Gastrocnemius medialis (tissue), 4 donors: ENCODE measurements around the gene MLPH.
A peak's percentile ranks its signal among the peaks of the same experiment; 100 is the strongest.

Experiments
- POLR2A ChIP-seq, 2 donors: fragments of 450-650 bp; IDR thresholded peaks; one replicate each; pipeline ENCODE4 v1.6.1; 2017; ENCODE audit warnings: antibody characterized with exemption in 2 of 2, mild to moderate bottlenecking in 2 of 2, moderate library complexity in 2 of 2
- TF ChIP-seq, protein P1 (sequence below), 5 experiments: fragments of 450-650 bp in 3 of 5; fragments of 200-600 bp in 2 of 5; sonication (generic) in 2 of 5; IDR thresholded peaks in 4 of 5; conservative IDR thresholded peaks in 1 of 5; 1 replicate in 4 of 5; 2 replicates in 1 of 5; pipeline ENCODE4 v1.5.1; 2016 to 2019; ENCODE audit warnings: antibody characterized with exemption in 5 of 5, mild to moderate bottlenecking in 3 of 5, moderate library complexity in 3 of 5

- TF ChIP-seq, protein P1, sequence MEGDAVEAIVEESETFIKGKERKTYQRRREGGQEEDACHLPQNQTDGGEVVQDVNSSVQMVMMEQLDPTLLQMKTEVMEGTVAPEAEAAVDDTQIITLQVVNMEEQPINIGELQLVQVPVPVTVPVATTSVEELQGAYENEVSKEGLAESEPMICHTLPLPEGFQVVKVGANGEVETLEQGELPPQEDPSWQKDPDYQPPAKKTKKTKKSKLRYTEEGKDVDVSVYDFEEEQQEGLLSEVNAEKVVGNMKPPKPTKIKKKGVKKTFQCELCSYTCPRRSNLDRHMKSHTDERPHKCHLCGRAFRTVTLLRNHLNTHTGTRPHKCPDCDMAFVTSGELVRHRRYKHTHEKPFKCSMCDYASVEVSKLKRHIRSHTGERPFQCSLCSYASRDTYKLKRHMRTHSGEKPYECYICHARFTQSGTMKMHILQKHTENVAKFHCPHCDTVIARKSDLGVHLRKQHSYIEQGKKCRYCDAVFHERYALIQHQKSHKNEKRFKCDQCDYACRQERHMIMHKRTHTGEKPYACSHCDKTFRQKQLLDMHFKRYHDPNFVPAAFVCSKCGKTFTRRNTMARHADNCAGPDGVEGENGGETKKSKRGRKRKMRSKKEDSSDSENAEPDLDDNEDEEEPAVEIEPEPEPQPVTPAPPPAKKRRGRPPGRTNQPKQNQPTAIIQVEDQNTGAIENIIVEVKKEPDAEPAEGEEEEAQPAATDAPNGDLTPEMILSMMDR (IDR thresholded peaks at IDR 0.05 in 4 of 5, conservative IDR thresholded peaks at IDR 0.05 in 1 of 5): peak; percentile 99
- no peak for TF ChIP-seq POLR2A (IDR thresholded peaks at IDR 0.05)
These were observed 85.1 kb downstream of the MLPH start for GRCh38 chr2:237572021-237572741.
